ENCODE measurements around the gene TSFM. TPM values are rescaled to one million over a fixed set of nuclear protein-coding genes. Genes with fewer than 3 reads are reported as not detected.

Gene TSFM
- total RNA-seq, 2 experiments from 2014 or later = 35.2 to 49.8 TPM

- peaks cover 51% of the 10 kb centered on the region for H3K36me3 ChIP-seq (ENCODE audit: insufficient read depth, low read length)
- H3K4me3 ChIP-seq (ENCODE audit: low read depth, low read length, poor library complexity, severe bottlenecking) = no peak overlapping the region
- H3K9me3 ChIP-seq (ENCODE audit: low read length) = no peaks in the 10 kb centered on the region
- H3K27ac ChIP-seq (ENCODE audit: low read depth, low read length, poor library complexity, severe bottlenecking) = no peak overlapping the region
- no peak overlapping the region for H3K4me2 ChIP-seq (ENCODE audit: low read length)
- CTCF ChIA-PET (ENCODE audit: unreplicated experiment) = no interaction called here
- intact Hi-C loops (cut with micrococcal nuclease; ENCODE audit: unreplicated experiment) = no loop called here
- peaks cover 1% of the 10 kb centered on the region; the same call in 1 of the 2 replicates for H3K79me2 ChIP-seq (ENCODE audit: insufficient read depth, low read depth, low read length)
- BruUV-seq (replicated peaks) = no TSS peak
- no peaks in the 10 kb centered on the region for H4K20me1 ChIP-seq (ENCODE audit: insufficient read depth, low read length)
- no peaks in the 10 kb centered on the region for H3K9me2 ChIP-seq (ENCODE audit: insufficient read depth, low read length)
- no peak for DNase-seq (ENCODE audit: low spot score)
- peaks cover 4% of the 10 kb centered on the region for H3K4me1 ChIP-seq (ENCODE audit: insufficient read depth, low read length, poor library complexity, severe bottlenecking)
- H2AFZ ChIP-seq (ENCODE audit: low read length) = no peak overlapping the region
- POLR2A ChIA-PET = no interaction called here
- no peak for TF ChIP-seq CTCF (conservative IDR thresholded peaks at IDR 0.05; ENCODE audit: low read length)
- no peak for TF ChIP-seq EZH2phosphoT487 (IDR thresholded peaks at IDR 0.05; ENCODE audit: borderline replicate concordance, low read depth, low read length)
Measured at GRCh38 chr12:57734591-57734990, 48.0 kb upstream of the TSFM start.

- Histone ChIP-seq H3K9me2 (ENCODE audit: insufficient read depth, low read length) (no peaks in the 10 kb centered on the region), H3K36me3 (ENCODE audit: insufficient read depth, low read length) (peaks cover 44% of the 10 kb centered on the region), H3K9me3 (ENCODE audit: low read length) (no peaks in the 10 kb centered on the region), H3K4me1 (ENCODE audit: insufficient read depth, low read length, poor library complexity, severe bottlenecking) (peaks cover 12% of the 10 kb centered on the region), H3K79me2 (ENCODE audit: insufficient read depth, low read depth, low read length) (peaks cover 7% of the 10 kb centered on the region; the same call in 1 of the 2 replicates), H2AFZ (ENCODE audit: low read length) (no peak overlapping the region), H3K4me3 (ENCODE audit: low read depth, low read length, poor library complexity, severe bottlenecking) (no peak overlapping the region), H3K27ac (ENCODE audit: low read depth, low read length, poor library complexity, severe bottlenecking) (no peak overlapping the region), H4K20me1 (ENCODE audit: insufficient read depth, low read length) (no peaks in the 10 kb centered on the region), H3K4me2 (ENCODE audit: low read length) (no peak overlapping the region)
- intact Hi-C loops (cut with micrococcal nuclease; ENCODE audit: unreplicated experiment) = no loop called here
- POLR2A ChIA-PET = no interaction called here
- no TSS peak for BruUV-seq (replicated peaks)
- TF ChIP-seq EZH2phosphoT487 (IDR thresholded peaks at IDR 0.05; ENCODE audit: borderline replicate concordance, low read depth, low read length) (no peak), CTCF (conservative IDR thresholded peaks at IDR 0.05; ENCODE audit: low read length) (no peak)
- DNase-seq (ENCODE audit: low spot score) = no peak
- CTCF ChIA-PET (ENCODE audit: unreplicated experiment) = no interaction called here
Measured at GRCh38 chr12:57735198-57735855, 47.3 kb upstream of the TSFM start.

- intact Hi-C loops (cut with micrococcal nuclease; ENCODE audit: unreplicated experiment) = no loop called here
- BruUV-seq (replicated peaks) = no TSS peak
- Histone ChIP-seq H2AFZ (ENCODE audit: low read length) (no peak overlapping the region), H3K9me2 (ENCODE audit: insufficient read depth, low read length) (no peaks in the 10 kb centered on the region), H3K4me1 (ENCODE audit: insufficient read depth, low read length, poor library complexity, severe bottlenecking) (peaks cover 19% of the 10 kb centered on the region), H3K27ac (ENCODE audit: low read depth, low read length, poor library complexity, severe bottlenecking) (no peak overlapping the region), H3K79me2 (ENCODE audit: insufficient read depth, low read depth, low read length) (peaks cover 14% of the 10 kb centered on the region; the same call in 1 of the 2 replicates), H3K4me3 (ENCODE audit: low read depth, low read length, poor library complexity, severe bottlenecking) (no peak overlapping the region), H3K9me3 (ENCODE audit: low read length) (no peaks in the 10 kb centered on the region), H4K20me1 (ENCODE audit: insufficient read depth, low read length) (no peaks in the 10 kb centered on the region), H3K4me2 (ENCODE audit: low read length) (no peak overlapping the region), H3K36me3 (ENCODE audit: insufficient read depth, low read length) (peaks cover 35% of the 10 kb centered on the region)
- DNase-seq (ENCODE audit: low spot score) = no peak
- ChIA-PET CTCF (ENCODE audit: unreplicated experiment) (no interaction called here), POLR2A (no interaction called here)
- TF ChIP-seq EZH2phosphoT487 (IDR thresholded peaks at IDR 0.05; ENCODE audit: borderline replicate concordance, low read depth, low read length) (no peak), CTCF (conservative IDR thresholded peaks at IDR 0.05; ENCODE audit: low read length) (no peak)
Measured at GRCh38 chr12:57735952-57736740, 46.4 kb upstream of the TSFM start.

Data from OCI-LY7 (cell line).